GM18861 (cell line): Measurements from ENCODE around the gene BPIFA3.

Experiments used
- ATAC-seq: cut with Tn5 transposase; IDR thresholded peaks from one replicate; pipeline ENCODE4 v1.9.1; 2021; ENCODE audit not compliant: unreplicated experiment

The BPIFA3 gene

GRCh38 chr20:33259371-33259770 is 42.2 kb downstream of the BPIFA3 start:
- ATAC-seq = no peak

- ATAC-seq = no peak
Observed at GRCh38 chr20:33261465-33261864, 44.3 kb downstream of the BPIFA3 start.

- ATAC-seq = no peak
Observed at GRCh38 chr20:33262658-33263065, 45.5 kb downstream of the BPIFA3 start.

GRCh38 chr20:33263784-33264183 is 46.6 kb downstream of the BPIFA3 start:
- ATAC-seq = no peak

GRCh38 chr20:33267701-33268100 is 50.5 kb downstream of the BPIFA3 start:
- ATAC-seq = no peak

- no peak for ATAC-seq
Observed at GRCh38 chr20:33272155-33272873, 55.2 kb downstream of the BPIFA3 start.

GRCh38 chr20:33273117-33273851 is 56.1 kb downstream of the BPIFA3 start:
- ATAC-seq = no peak

GRCh38 chr20:33275215-33275614 is 58.1 kb downstream of the BPIFA3 start:
- ATAC-seq = no peak

- ATAC-seq = no peak
Observed at GRCh38 chr20:33275871-33276270, 58.7 kb downstream of the BPIFA3 start.

- no peak for ATAC-seq
Observed at GRCh38 chr20:33276303-33277113, 59.4 kb downstream of the BPIFA3 start.
